Thyroid gland (tissue), 4 donors: ENCODE measurements around the gene TRIM7. TPM values are rescaled to one million over a fixed set of nuclear protein-coding genes. Genes with fewer than 3 reads are reported as not detected.
A peak's percentile ranks its signal among the peaks of the same experiment; 100 is the strongest.
"Not testable (repeated sequence)": the region's sequence is repeated elsewhere in the genome, so short reads cannot be mapped to it uniquely, and the experiment has no call there.

Experiments
- DNase-seq, 2 donors: peaks; one replicate each; pipeline ENCODE4 v3.0.0-alpha.2; 2019
- H3K27ac ChIP-seq, 3 donors: fragments of 200-600 bp; sonication (generic); 1 replicate in 2 of 3; 2 replicates in 1 of 3; pipeline ENCODE4 v1.5.1; 2016 to 2019; ENCODE audit warnings: mild to moderate bottlenecking in 1 of 3, moderate library complexity in 1 of 3
- H3K27me3 ChIP-seq: fragments of 200-600 bp; sonication (generic); one replicate; pipeline ENCODE4 v1.5.1; 2019
- H3K36me3 ChIP-seq, 2 donors: fragments of 200-600 bp; sonication (generic); one replicate each; pipeline ENCODE4 v1.5.1; 2016 to 2019
- H3K4me1 ChIP-seq, 2 donors: fragments of 200-600 bp; sonication (generic); one replicate each; pipeline ENCODE4 v1.5.1; 2017 to 2019
- H3K4me3 ChIP-seq, 3 donors: fragments of 200-600 bp; sonication (generic); replicated peaks in 1 of 3; 1 replicate in 2 of 3; 2 replicates in 1 of 3; pipeline ENCODE4 v1.5.1; 2016; ENCODE audit warnings: mild to moderate bottlenecking in 1 of 3
- H3K9me3 ChIP-seq: fragments of 200-600 bp; sonication (generic); one replicate; pipeline ENCODE4 v1.5.1; 2017
- CTCF ChIP-seq, 6 experiments: fragments of 200-600 bp in 3 of 6; fragments of 450-650 bp in 3 of 6; sonication (generic) in 3 of 6; IDR thresholded peaks; one replicate each; pipeline ENCODE4 v1.5.1; 2016 to 2019; ENCODE audit warnings: antibody characterized with exemption in 6 of 6, mild to moderate bottlenecking in 2 of 6, inconsistent platforms in 1 of 6, moderate library complexity in 1 of 6
- POLR2A ChIP-seq, 2 donors: fragments of 450-650 bp; IDR thresholded peaks; one replicate each; pipeline ENCODE4 v1.6.1; 2017; ENCODE audit warnings: antibody characterized with exemption in 2 of 2, mild to moderate bottlenecking in 2 of 2, moderate library complexity in 1 of 2
- WGBS, 2 donors: methylation state at CpG; one replicate each; pipeline ENCODE4 v1.1.5; 2017; 5-methylcytosine and 5-hydroxymethylcytosine counted together
- intact Hi-C: fragments of 100-400 bp; cut with DNase I; formaldehyde crosslinking; loops from one replicate; pipeline ENCODE4 v1.15.1; 2023
- total RNA-seq, 4 donors: library from RNA; depleted of rRNA; stranded (reverse); fragments of >200 nt; gene quantifications; one replicate each; pipeline ENCODE4 v1.2.3, GENCODE V29; 2016

The TRIM7 gene
- total RNA-seq, 4 donors from 2014 or later: 12.3 to 14.2 (median 13.0) TPM

GRCh38 chr5:181186022-181186421 lies 19.0 kb downstream of the TRIM7 start:
- Histone ChIP-seq H3K4me1 (peaks cover 0 to 10% of the 10 kb centered on the region in 2 donors), H3K4me3 (no peak overlapping the region)
- intact Hi-C loops: loop anchor here (5.0 kb wide), 1 partner anchor 36 kb away; the partner anchor contains the start of gene TRIM41

DNA sequence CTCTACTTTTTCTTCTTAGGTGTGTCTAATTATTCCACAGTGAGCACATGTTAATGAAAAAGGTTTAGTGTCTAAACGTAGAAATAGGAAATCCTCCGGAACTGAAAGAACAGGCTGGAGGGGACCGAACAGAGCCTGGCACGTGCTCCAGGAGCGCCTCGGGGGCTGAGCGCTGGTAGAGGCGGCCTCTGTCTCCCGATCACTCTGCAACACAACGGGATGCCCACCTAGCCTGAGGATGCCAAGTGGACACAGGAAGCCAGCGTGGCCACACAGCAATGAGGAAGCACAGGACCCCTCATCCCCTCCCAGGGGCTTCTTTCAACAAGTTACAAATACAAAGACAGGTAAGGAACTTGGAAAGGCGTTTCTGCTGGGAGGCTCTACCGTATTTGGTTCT lies 19.4 kb downstream of the TRIM7 start:
- Histone ChIP-seq H3K27me3 (no peaks in the 10 kb centered on the region), H3K36me3 (no peaks in the 10 kb centered on the region), H3K4me1 (peaks cover 0 to 10% of the 10 kb centered on the region in 2 donors), H3K27ac (no peak overlapping the region), H3K9me3 (no peaks in the 10 kb centered on the region), H3K4me3 (no peak overlapping the region)
- TF ChIP-seq POLR2A (IDR thresholded peaks at IDR 0.05) (no peak), CTCF (IDR thresholded peaks at IDR 0.05) (no peak)
- no peak for DNase-seq
- WGBS, 2 donors: 91 to 92% methylated on average over 13 of the region's 13 CpGs
- intact Hi-C loops: loop anchor here (5.0 kb wide), 1 partner anchor 37 kb away; the partner anchor contains the start of gene TRIM41

More at GRCh38 chr5:181186022-181186421, 19.0 kb downstream of the TRIM7 start:
- no peaks in the 10 kb centered on the region for H3K36me3 ChIP-seq
- H3K9me3 ChIP-seq: no peaks in the 10 kb centered on the region
- TF ChIP-seq POLR2A (IDR thresholded peaks at IDR 0.05) (no peak), CTCF (IDR thresholded peaks at IDR 0.05) (no peak)
- H3K27ac ChIP-seq: no peak overlapping the region
- WGBS, 2 donors: 87 to 89% methylated on average over 6 of the region's 6 CpGs
- H3K27me3 ChIP-seq: no peaks in the 10 kb centered on the region
- DNase-seq: no peak

- no peak for DNase-seq
- intact Hi-C loops: loop anchor here (5.0 kb wide), 2 partner anchors 37 to 77 kb away; partner anchors contain the start of genes TRIM41 and TRIM52
These were observed 20.2 kb downstream of the TRIM7 start for GRCh38 chr5:181184845-181185216.

GRCh38 chr5:181182651-181183050 lies 22.3 kb downstream of the TRIM7 start:
- intact Hi-C loops: loop anchor here (5.0 kb wide), 1 partner anchor 80 kb away; the partner anchor contains the start of gene TRIM52
- no peak overlapping the region for H3K4me3 ChIP-seq
- no peak for TF ChIP-seq POLR2A (IDR thresholded peaks at IDR 0.05)
- no peak for TF ChIP-seq CTCF (IDR thresholded peaks at IDR 0.05)
- no peaks in the 10 kb centered on the region for H3K9me3 ChIP-seq
- H3K27ac ChIP-seq: no peak overlapping the region
- DNase-seq: no peak
- WGBS, 2 donors: 74 to 88% methylated on average over 12 of the region's 12 CpGs
- no peaks in the 10 kb centered on the region for H3K27me3 ChIP-seq
- H3K36me3 ChIP-seq: no peaks in the 10 kb centered on the region
- peaks cover 0 to 10% of the 10 kb centered on the region in 2 donors for H3K4me1 ChIP-seq

More at GRCh38 chr5:181184845-181185216, 20.2 kb downstream of the TRIM7 start:
- no peak for TF ChIP-seq POLR2A (IDR thresholded peaks at IDR 0.05)
- no peak for TF ChIP-seq CTCF (IDR thresholded peaks at IDR 0.05)
- Histone ChIP-seq H3K36me3 (no peaks in the 10 kb centered on the region), H3K27ac (no peak overlapping the region), H3K4me1 (peaks cover 0 to 10% of the 10 kb centered on the region in 2 donors), H3K9me3 (no peaks in the 10 kb centered on the region), H3K4me3 (no peak overlapping the region), H3K27me3 (no peaks in the 10 kb centered on the region)
- WGBS, 2 donors: 73 to 87% methylated on average over 16 of the region's 16 CpGs

DNA sequence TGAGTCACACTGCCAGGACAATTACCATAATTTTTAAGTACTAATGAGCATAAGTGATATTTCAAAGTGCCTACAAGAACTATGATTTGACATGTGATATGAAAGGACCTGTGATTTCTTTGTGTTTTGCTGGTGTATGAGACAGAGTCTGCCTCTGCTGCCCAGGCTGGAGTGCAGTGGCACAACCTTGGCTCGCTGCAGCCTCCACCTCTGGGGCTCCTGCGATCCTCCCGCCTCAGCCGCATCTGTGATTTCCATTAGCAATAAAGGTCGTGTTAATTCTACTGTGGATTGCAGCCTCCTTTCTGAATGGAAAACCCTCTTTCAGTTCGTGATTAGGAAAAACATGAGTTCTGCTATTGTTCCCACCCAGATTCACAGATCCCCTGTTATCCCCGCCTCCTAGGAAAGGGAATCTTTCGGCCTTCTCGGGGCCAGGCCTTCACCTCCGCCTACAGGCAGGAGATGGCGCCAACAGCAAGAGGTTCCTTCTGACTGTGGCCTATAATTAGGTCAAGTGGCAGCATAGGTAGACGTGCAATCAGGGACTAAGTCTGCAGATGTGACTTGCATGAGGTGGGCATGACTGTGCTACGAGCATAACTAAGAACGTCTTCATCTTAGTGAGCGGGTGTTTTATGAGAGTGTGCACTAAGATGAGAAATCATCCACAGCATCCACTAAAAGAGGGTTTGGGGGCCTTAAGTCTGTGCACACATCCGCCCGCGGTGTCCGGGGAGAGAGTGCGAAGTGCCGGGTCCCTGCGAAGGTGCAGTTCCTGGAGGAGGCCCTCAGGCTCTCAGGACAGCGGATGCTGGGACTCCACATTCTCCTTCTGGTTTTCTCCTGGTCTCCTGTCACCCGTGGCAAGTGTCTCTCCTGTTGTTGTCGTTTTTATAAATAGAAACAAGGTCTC lies 23.1 kb downstream of the TRIM7 start:
- DNase-seq: peak; percentile 79 to 83
- Histone ChIP-seq H3K4me1 (peaks cover 0 to 10% of the 10 kb centered on the region in 2 donors), H3K4me3 (no peak overlapping the region), H3K27me3 (no peaks in the 10 kb centered on the region), H3K9me3 (no peaks in the 10 kb centered on the region), H3K27ac (no peak overlapping the region), H3K36me3 (no peaks in the 10 kb centered on the region)
- intact Hi-C loops: loop anchor here (5.0 kb wide), 1 partner anchor 80 kb away; the partner anchor contains the start of gene TRIM52
- TF ChIP-seq POLR2A (IDR thresholded peaks at IDR 0.05): no peak
- peak; percentile 37 to 92 (median 82) for TF ChIP-seq CTCF (IDR thresholded peaks at IDR 0.05)
- 53 to 55% methylated on average over 25 of the region's 25 CpGs for WGBS, 2 donors

GRCh38 chr5:181177559-181177958 lies 27.4 kb downstream of the TRIM7 start:
- H3K4me1 ChIP-seq, DNase-seq, H3K27ac ChIP-seq, H3K9me3 ChIP-seq, intact Hi-C loops, H3K4me3 ChIP-seq, H3K36me3 ChIP-seq, H3K27me3 ChIP-seq: not testable (repeated sequence)
- 76 to 80% methylated on average over 14 of the region's 14 CpGs for WGBS, 2 donors
